ENCODE data around the gene PPP1R14D.

GRCh38 chr15:40819048-40819447 is 9.5 kb downstream of the PPP1R14D start:
- TF ChIP-seq CTCF (IDR thresholded peaks at IDR 0.05; ENCODE audit: poor library complexity, severe bottlenecking): no peak
- no peak for TF ChIP-seq SMC3 (conservative IDR thresholded peaks at IDR 0.05; ENCODE audit: poor library complexity)
- TF ChIP-seq MXI1 (conservative IDR thresholded peaks at IDR 0.05; ENCODE audit: poor library complexity, severe bottlenecking): no peak
- no peak for TF ChIP-seq POLR2AphosphoS5 (IDR thresholded peaks at IDR 0.05)
- TF ChIP-seq EZH2 (IDR thresholded peaks at IDR 0.05; ENCODE audit: borderline replicate concordance, insufficient read depth, low read length, poor library complexity, severe bottlenecking): no peak
- TF ChIP-seq RAD21 (conservative IDR thresholded peaks at IDR 0.05): no peak
- TF ChIP-seq REST (IDR thresholded peaks at IDR 0.05; ENCODE audit: borderline replicate concordance): no peak
- TF ChIP-seq TAF1 (IDR thresholded peaks at IDR 0.05; ENCODE audit: low read depth): no peak
- no peak for TF ChIP-seq EP300 (conservative IDR thresholded peaks at IDR 0.05; ENCODE audit: poor library complexity, severe bottlenecking)

All from neural cell (in vitro differentiated cells).